NCI-H2196 (cell line): ENCODE data around the gene CARD14.
"Not testable (repeated sequence)": the region's sequence is repeated elsewhere in the genome, so short reads cannot be mapped to it uniquely, and the experiment has no call there.

ENCODE experiments used
- DNase-seq: peaks from one replicate; lab custom pipeline; 2025; ENCODE audit not compliant: unreplicated experiment; lab: John Stamatoyannopoulos, UW

The CARD14 gene

DNA sequence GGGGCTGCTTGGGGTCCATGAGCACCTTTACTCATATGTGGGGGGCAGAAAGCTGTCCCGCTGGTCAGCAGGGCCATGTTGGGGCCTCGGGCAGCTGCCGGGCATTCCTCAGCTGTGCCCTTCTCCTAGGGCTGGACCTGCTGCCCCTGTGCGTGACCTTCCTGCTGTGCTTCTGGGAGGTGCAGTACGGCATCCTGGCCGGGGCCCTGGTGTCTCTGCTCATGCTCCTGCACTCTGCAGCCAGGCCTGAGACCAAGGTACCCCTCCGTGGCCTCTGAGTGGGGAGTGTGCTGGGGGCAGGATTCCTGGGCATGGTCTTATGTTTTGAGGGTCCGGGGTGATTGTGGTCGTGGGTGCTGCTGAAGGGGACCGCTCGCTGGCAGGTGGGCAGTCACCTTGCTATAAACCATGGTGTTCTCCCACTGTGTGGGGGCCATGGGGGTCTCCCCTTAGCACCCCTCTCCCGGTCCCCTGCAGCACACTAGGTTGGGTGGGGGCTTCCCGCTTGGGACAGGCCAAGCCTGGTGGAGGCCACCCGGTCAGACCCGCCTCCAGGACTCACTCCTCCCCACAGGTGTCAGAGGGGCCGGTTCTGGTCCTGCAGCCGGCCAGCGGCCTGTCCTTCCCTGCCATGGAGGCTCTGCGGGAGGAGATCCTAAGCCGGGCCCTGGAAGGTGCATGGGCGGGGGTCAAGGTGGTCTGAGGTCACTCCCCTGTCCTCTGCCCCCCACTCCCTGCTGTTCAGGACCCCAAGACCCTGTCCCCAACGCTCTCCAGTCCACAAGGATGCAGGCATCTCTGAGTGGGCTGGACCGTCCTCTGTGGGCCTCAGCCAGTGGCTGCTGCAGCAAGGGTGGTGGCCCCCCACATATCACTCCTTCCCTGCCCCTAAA is 78.4 kb downstream of the CARD14 start:
- DNase-seq = no peak

DNA sequence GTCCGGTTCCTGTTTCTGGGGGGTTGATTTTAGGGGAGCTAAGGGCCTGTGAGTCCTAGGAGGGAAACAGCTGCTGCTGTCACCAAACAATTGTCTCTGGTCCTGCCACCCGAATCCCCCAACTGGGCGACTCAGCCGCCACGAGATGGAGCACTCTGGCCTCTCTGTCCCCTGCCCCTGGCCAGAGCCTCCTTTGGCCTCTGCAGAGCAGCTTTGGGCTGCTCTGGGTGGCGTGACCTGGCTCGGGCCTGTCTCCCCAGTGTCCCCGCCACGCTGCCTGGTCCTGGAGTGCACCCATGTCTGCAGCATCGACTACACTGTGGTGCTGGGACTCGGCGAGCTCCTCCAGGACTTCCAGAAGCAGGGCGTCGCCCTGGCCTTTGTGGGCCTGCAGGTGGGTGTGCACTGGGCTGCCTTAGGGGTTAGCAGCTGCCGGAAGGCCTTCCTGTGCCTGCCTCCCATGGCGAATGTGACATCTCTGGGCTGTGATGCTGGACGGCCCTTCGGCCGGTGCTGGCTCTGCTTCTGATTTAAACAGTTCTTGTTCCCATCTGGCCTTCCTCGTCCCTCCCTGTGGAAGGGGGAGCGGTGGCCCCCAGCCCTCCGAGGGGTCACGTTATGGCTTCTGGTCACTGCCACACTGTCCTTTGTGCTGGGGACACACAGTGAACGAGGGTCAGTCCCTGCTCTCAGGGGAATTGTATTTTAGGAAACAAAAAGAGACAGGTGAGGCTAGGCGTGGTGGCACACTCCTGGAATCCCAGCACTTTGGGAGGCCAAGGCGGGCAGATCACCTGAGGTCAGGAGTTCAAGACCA is 79.3 kb downstream of the CARD14 start:
- DNase-seq = no peak

DNA sequence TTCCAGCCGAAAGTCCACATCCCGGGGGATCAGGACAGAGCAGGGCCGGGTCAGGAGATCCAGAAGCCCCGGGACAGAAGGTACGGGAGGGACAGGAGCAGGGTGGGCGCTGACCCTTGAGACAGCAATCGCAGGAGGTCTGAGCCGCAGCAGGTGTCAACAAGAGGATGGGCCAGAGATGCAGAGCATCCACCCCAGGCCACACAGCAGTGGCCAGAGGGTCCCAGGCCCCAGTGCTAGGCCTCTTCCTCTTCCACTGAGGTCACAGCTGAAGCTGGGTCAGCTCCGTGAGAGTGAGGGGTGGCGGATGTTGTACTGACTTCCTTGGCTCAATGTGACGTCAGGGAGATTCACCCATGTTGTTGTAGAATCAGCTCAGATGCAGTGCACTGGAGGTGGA is 82.1 kb downstream of the CARD14 start:
- DNase-seq = no peak

DNA sequence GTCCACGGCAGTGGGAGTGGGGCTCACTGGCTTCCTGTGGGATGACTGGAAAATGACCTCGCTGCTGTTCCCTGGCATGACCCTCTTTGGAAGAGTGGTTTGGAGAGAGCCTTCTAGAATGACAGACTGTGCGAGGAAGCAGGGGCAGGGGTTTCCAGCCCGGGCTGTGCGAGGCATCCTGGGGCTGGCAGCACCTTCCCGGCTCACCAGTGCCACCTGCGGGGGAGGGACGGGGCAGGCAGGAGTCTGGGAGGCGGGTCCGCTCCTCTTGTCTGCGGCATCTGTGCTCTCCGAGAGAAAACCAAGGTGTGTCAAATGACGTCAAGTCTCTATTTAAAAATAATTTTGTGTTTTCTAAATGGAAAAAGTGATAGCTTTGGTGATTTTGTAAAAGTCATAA is 83.0 kb downstream of the CARD14 start:
- peak; percentile 85 for DNase-seq

DNA sequence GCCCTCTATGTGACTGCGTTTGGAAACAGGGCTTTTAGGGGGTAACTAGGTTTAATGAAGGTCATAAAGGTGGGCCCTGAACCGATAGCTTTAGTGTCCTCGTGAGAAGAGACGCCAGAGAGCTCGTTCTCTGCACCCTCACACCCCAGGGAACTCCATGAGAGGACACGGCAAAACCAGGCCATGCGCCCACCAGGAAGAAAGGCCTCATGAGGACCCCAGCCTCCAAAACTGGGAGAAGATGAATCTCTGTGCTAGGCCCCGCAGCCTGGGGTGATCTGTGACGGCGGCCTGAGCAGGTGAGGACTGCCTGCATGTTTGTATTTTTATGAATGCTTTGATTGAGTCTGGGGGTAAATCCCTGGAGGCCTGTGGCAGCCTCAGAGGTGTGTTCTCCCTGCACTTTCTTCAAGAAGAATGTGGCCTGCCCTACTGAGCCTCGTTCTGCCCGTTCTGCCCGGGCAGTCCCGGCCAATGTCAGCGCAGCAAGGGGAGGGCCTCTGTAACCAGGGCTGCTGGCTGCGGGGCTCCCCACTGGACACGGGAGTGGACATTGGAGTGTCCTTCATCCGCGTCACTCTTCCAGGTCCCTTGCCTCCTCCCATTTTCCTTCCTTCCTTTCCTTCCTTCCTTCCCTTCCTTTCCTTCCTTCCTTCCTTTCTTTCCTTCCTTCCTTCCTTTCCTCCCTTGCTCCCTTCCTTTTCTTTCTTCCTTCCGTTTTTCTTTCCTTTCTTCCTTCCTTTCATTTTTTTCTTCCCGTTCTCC is 84.0 kb downstream of the CARD14 start:
- DNase-seq = no peak

DNA sequence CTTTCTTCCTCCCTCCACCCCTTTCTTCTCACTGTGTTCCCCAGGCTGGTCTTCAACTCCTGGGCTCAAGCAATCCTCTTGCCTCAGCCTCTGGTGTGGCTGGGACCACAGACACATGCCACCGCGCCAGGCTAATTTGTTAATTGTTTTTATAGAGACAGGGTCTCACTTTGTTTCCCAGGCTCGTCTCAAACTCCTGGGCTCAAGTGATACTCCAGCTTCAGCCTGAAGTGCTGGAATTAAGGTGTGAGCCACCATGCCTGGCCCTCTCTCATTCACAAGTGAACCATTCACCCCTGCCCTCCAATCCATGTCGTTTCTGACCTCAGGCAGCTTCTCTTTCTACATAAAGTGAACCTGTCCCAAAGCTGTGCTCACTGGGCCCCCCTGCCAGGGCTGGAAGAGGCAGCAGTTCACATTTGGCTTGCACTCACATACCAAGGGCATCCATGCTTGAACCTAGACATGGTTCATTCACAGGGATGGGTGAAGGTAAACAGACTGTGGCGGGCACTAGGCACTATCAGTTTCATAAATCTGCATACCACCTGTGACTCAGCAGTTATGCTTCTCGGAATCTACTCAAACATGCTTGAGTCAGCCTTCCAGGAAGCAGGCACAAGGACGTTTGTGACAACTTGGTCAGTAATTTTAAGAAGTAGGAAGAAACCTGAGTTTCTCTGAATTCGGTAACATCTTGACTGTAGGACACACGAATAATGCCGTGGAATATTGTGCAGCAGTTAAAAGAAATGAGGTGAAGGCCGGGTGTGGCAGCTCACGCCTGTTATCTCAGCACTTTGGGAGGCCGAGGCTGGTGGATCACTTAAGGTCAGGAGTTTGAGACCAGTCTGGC is 84.8 kb downstream of the CARD14 start:
- peak; percentile 95 for DNase-seq

DNA sequence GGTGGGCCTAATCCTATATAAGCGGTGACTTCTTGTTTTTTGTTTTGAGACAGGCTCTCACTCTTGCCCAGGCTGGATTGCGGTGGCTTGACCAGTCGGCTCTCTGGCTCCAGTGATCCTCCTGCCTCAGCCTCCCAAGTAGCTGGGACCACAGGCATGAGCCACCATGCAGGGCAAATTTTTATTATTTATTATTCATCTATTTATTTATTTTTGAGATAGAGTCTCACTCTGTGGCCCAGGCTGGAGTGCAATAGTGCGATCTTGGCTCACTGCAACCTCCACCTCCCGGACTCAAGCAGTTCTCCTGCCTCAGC is 86.2 kb downstream of the CARD14 start:
- no peak for DNase-seq

DNA sequence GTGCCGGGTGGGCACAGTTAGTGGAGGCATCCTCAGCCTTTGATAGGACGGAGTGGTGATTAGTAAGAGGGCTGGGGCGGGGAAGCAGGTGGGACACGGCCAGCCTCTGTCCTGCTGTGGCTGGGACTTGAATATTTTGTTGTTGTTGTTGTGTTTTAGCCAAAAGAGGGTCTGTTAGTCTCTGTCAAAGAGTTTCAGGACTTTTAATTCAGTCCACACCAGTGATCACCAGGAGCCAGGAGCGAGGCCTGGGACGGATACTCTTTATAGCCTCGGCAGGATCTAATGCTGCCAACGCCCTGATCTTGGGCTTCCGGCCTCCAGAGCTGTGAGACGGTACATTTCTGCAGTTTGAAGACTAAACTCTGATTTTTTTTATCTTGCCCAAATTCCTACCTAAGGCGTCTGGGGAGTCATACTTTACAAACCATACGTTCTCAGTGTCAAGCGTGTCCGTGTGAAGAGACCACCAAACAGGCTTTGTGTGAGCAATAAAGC is 87.9 kb downstream of the CARD14 start:
- no peak for DNase-seq

DNA sequence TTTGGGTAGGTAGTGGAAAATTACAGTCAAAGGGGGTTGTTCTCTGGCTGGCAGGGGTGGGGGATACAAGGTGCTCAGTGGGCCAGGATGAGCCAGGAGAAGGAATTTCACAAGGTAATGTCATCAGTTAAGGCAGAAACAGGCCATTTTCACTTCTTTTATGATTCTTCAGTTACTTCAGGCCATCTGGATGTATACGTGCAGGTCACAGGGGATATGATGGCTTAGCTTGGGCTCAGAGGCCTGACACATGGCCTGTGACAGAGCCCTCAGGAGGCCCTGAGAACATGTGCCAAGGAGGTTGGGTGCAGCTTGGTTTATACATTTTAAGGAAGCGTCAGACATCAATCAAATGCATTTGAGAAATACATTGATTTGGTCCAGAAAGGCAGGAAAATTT is 88.5 kb downstream of the CARD14 start:
- not testable (repeated sequence) for DNase-seq
